HUES6 (cell line): Measurements from ENCODE around the gene AIG1.
"Not testable (repeated sequence)": the region's sequence is repeated elsewhere in the genome, so short reads cannot be mapped to it uniquely, and the experiment has no call there.

ENCODE experiments used
- H3K27ac ChIP-seq: 2 replicates; pipeline ENCODE4 v1.7.0; 2013; ENCODE audit warnings: low read depth, mild to moderate bottlenecking, low read length, inconsistent platforms
- H3K27me3 ChIP-seq: 2 replicates; pipeline ENCODE4 v1.6.1; 2013; ENCODE audit warnings: low read length; ENCODE audit not compliant: control insufficient read depth, insufficient read depth
- H3K36me3 ChIP-seq: 2 replicates; pipeline ENCODE4 v1.6.1; 2013; ENCODE audit warnings: low read length; ENCODE audit not compliant: control insufficient read depth, insufficient read depth
- H3K4me1 ChIP-seq: 2 replicates; pipeline ENCODE4 v1.6.1; 2013; ENCODE audit warnings: low read length; ENCODE audit not compliant: control insufficient read depth, insufficient read depth
- H3K4me3 ChIP-seq: 2 replicates; pipeline ENCODE4 v1.5.1; 2013; ENCODE audit warnings: low read depth, low read length
- H3K9ac ChIP-seq: one replicate; pipeline ENCODE4 v1.6.1; 2013; ENCODE audit warnings: mild to moderate bottlenecking, low read length
- H3K9me3 ChIP-seq: 2 replicates; pipeline ENCODE4 v1.6.1; 2013; ENCODE audit warnings: low read depth, low read length; ENCODE audit not compliant: control insufficient read depth, insufficient read depth

AIG1 gene

DNA sequence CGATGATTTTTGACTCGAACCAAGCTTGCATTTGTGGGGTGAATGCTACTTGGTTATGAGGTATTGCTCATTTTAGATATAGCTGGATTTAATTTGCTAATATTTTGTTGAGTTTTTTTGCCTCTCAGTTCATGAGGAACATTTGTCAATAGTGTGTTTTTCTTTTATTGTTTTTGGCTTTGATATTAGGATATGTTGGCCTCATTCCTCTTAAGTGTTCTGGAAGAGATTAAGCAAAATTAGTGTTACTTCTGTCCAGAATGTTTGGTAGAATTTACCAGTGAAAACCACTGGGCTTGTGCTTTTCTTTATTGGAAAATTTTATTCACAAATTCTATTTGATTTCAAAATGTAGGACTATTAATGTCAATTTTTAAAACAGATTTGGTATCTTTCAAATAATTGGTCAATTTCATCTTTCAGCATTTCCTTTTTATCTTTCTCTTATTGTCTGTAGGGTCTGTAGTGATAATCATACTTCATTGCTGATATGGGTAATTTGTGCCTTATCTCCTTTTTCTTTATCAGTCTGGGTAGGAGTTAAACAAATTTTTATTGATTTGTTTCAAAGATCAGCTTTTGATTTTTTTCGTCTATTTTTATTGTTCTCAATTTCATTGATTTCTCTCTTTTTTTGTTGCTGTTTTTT, 14.1 kb downstream of the AIG1 start:
- no peak overlapping the region for H3K4me3 ChIP-seq
- no peaks in the 10 kb centered on the region for H3K36me3 ChIP-seq
- peaks cover 7% of the 10 kb centered on the region; the same call in 1 of the 2 replicates for H3K9me3 ChIP-seq
- no peaks in the 10 kb centered on the region for H3K27me3 ChIP-seq
- no peak overlapping the region for H3K27ac ChIP-seq
- H3K4me1 ChIP-seq, result peaks cover 4% of the 10 kb centered on the region; the same call in 1 of the 2 replicates
- no peak overlapping the region for H3K9ac ChIP-seq

GRCh38 chr6:143078468-143079324, 18.0 kb downstream of the AIG1 start:
- H3K27ac ChIP-seq, result no peak overlapping the region
- H3K27me3 ChIP-seq, result no peaks in the 10 kb centered on the region
- peaks cover 7% of the 10 kb centered on the region; the same call in 1 of the 2 replicates for H3K9me3 ChIP-seq
- no peaks in the 10 kb centered on the region for H3K36me3 ChIP-seq
- H3K4me3 ChIP-seq, result no peak overlapping the region
- no peak overlapping the region for H3K9ac ChIP-seq
- H3K4me1 ChIP-seq, result peaks cover 4% of the 10 kb centered on the region; the same call in 1 of the 2 replicates

DNA sequence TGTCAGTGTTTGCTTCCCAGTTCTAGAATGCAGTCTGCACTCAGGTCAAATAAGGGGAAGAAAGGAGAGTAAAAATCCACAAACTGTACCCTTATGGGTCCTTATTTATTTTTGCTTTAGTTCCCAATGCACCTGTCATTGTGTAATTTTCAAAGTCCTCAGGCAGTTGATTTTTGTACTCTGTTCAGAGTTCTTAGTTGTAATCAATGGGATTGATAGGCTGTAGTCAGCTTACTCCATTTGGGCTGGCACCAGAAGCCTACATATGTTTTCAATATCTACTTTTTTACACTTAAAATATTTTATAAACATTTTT, 18.6 kb downstream of the AIG1 start:
- H3K4me1 ChIP-seq, result peaks cover 4% of the 10 kb centered on the region; the same call in 1 of the 2 replicates
- no peak overlapping the region for H3K4me3 ChIP-seq
- peaks cover 4% of the 10 kb centered on the region; the same call in 1 of the 2 replicates for H3K9me3 ChIP-seq
- no peak overlapping the region for H3K27ac ChIP-seq
- H3K9ac ChIP-seq, result no peak overlapping the region
- no peaks in the 10 kb centered on the region for H3K27me3 ChIP-seq
- no peaks in the 10 kb centered on the region for H3K36me3 ChIP-seq

DNA sequence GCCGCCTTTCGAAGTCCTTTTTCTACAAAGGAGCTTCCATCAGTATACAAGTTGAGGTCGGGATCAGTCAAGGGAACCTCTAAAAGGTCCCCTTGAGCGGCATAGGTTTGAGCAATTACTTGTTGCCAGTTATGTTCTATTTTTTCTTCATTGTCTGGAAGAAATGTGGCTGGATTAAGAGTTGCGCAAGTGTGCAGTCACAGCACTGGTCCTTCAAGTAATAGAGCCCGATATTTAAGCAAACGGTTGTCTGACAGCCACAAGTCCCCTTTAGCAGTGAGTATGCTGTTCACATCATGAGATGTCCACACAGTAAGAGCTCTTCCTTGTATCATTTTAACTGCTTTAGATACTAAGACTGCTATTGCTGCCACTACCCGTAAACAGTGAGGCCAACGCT, 21.6 kb downstream of the AIG1 start:
- not testable (repeated sequence) for H3K4me1 ChIP-seq, H3K9me3 ChIP-seq, H3K27me3 ChIP-seq, H3K36me3 ChIP-seq, H3K27ac ChIP-seq, H3K9ac ChIP-seq, H3K4me3 ChIP-seq

DNA sequence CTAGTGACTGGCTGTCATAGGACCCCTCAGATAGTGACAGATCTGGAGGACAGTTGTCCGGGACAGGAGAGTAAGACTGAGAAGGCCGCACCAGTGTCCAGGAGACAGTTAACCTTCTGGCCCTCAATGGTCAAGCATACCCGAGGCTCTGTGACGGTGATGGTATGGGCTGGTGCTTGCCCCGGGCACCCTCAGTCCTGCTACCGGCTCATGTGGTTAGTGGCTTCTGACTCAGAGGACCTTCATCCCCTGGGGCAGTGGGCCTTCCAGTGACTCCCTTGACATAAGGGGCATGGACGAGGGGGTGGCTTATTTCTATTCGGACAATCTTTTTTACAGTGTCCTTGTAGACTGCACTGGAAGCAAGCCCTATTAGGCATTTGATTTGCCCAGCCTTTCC, 23.3 kb downstream of the AIG1 start:
- not testable (repeated sequence) for H3K9ac ChIP-seq, H3K27me3 ChIP-seq, H3K4me1 ChIP-seq

DNA sequence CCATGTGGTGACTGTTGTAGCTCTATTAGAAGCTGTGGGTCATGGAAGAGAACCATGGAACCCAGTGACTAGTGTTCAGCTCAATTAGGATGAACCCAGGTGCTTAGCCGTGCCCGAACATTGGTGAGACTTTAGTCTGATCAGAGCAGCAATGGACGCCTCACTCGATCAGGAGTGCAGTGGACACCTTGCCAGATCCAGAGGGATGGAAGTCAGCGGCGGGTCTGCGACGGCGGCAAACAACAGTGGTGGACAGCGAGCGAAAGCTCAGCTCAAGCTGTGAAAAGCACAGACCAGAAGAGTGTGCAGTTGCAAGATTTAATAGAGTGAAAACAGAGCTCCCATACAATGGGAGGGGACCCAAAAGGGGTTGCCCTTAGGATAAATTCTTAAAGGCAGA, 26.6 kb downstream of the AIG1 start:
- H3K9ac ChIP-seq, H3K4me3 ChIP-seq, H3K4me1 ChIP-seq, H3K27me3 ChIP-seq, H3K9me3 ChIP-seq, H3K27ac ChIP-seq, H3K36me3 ChIP-seq: not testable (repeated sequence)

More for the DNA sequence above, 23.3 kb downstream of the AIG1 start:
- not testable (repeated sequence) for H3K27ac ChIP-seq, H3K4me3 ChIP-seq, H3K36me3 ChIP-seq, H3K9me3 ChIP-seq

DNA sequence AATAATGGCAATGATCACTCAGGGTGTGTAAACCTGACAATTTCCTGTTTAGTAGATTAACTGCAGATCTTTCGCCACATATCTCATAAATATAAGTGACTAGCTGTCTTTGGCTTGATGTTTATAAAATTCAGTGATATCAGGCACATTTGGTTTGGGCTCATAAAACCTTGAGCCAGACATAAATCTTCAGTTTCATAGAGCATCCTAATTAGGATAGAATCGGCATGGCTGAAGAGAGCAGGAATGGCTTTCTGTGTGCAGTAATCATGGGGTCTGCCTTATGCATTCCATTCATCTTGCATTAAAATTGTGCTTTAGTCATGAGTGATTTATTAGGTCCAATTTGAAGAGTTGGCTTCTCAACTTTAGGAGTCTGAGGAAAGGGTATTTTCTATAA, 27.2 kb downstream of the AIG1 start:
- H3K9ac ChIP-seq, result no peak overlapping the region
- no peaks in the 10 kb centered on the region for H3K4me1 ChIP-seq
- no peak overlapping the region for H3K27ac ChIP-seq
- no peak overlapping the region for H3K4me3 ChIP-seq
- no peaks in the 10 kb centered on the region for H3K27me3 ChIP-seq
- H3K36me3 ChIP-seq, result no peaks in the 10 kb centered on the region; the same call in 1 of the 2 replicates
- H3K9me3 ChIP-seq, result no peaks in the 10 kb centered on the region

DNA sequence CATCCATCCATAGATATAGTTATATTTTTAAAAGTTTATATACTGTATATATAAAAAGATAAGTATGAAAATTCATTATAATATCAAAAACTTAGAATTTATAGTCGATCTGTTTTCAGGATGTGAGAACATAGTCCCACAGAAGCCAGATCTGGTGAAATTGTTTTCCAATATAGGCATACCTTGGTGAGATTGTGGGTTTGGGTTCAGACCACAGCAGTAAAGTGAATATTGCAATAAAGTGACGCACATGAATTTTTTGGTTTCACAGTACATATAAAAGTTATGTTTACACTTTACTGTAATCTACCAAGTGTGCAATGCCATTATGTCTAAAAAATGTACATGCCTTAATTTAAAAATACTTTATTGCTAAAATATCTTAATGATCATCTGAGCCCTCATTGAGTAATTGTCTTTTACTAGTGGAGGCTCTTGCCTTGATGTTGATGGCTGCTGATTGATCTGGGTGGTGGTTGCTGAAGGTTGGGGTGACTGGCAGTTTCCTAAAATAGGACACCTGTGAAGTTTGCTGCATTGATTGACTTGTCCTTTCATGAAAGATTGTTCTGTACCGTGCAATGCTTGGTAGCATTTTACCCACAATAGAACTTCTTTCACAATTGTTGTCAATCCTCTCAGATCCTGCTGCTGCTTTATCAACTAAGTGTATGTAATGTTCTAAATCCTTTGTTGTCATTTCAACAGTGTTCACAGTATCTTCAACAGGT, 29.8 kb downstream of the AIG1 start:
- Histone ChIP-seq H3K9me3 (no peaks in the 10 kb centered on the region), H3K27me3 (no peaks in the 10 kb centered on the region), H3K4me3 (no peak overlapping the region), H3K36me3 (no peaks in the 10 kb centered on the region; the same call in 1 of the 2 replicates), H3K9ac (no peak overlapping the region), H3K27ac (no peak overlapping the region), H3K4me1 (no peaks in the 10 kb centered on the region)

- no peaks in the 10 kb centered on the region for H3K4me1 ChIP-seq
- no peaks in the 10 kb centered on the region for H3K27me3 ChIP-seq
- H3K9ac ChIP-seq, result no peak overlapping the region
- H3K9me3 ChIP-seq, result no peaks in the 10 kb centered on the region
- H3K4me3 ChIP-seq, result no peak overlapping the region
- no peak overlapping the region for H3K27ac ChIP-seq
- H3K36me3 ChIP-seq, result no peaks in the 10 kb centered on the region; the same call in 1 of the 2 replicates
These were observed 32.1 kb downstream of the AIG1 start for GRCh38 chr6:143092768-143093167.

GRCh38 chr6:143093290-143093689, 32.6 kb downstream of the AIG1 start:
- H3K4me3 ChIP-seq, result no peak overlapping the region
- H3K27me3 ChIP-seq, result no peaks in the 10 kb centered on the region
- H3K27ac ChIP-seq, result no peak overlapping the region
- H3K9me3 ChIP-seq, result no peaks in the 10 kb centered on the region
- no peak overlapping the region for H3K9ac ChIP-seq
- no peaks in the 10 kb centered on the region; the same call in 1 of the 2 replicates for H3K36me3 ChIP-seq
- no peaks in the 10 kb centered on the region for H3K4me1 ChIP-seq

DNA sequence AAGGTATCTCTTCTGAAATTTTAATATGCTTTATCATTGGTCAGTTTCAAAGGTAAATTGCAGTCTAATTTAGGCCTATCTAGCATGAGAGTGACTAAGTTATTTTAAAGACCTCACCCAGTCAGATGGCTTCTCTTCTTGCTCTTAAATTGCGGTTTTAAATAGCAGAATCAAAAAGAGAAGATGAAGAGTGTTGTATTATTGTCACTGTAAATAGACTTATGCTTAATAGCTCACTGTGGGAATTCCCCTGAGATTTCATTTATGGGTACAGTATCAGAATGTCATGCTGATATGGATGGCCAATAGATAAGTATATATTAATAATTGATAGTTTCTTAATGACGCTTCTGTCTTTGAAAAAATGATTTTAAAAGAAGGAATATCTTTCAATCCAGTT, 35.7 kb downstream of the AIG1 start:
- H3K9me3 ChIP-seq, result no peaks in the 10 kb centered on the region
- no peaks in the 10 kb centered on the region for H3K4me1 ChIP-seq
- no peaks in the 10 kb centered on the region for H3K36me3 ChIP-seq
- H3K4me3 ChIP-seq, result no peak overlapping the region
- H3K27ac ChIP-seq, result no peak overlapping the region
- no peak overlapping the region for H3K9ac ChIP-seq
- H3K27me3 ChIP-seq, result no peaks in the 10 kb centered on the region
